ENCODE results near the gene PTPRE. TPM values are rescaled to one million over a fixed set of nuclear protein-coding genes. Genes with fewer than 3 reads are reported as not detected.

Gene PTPRE, protein sequence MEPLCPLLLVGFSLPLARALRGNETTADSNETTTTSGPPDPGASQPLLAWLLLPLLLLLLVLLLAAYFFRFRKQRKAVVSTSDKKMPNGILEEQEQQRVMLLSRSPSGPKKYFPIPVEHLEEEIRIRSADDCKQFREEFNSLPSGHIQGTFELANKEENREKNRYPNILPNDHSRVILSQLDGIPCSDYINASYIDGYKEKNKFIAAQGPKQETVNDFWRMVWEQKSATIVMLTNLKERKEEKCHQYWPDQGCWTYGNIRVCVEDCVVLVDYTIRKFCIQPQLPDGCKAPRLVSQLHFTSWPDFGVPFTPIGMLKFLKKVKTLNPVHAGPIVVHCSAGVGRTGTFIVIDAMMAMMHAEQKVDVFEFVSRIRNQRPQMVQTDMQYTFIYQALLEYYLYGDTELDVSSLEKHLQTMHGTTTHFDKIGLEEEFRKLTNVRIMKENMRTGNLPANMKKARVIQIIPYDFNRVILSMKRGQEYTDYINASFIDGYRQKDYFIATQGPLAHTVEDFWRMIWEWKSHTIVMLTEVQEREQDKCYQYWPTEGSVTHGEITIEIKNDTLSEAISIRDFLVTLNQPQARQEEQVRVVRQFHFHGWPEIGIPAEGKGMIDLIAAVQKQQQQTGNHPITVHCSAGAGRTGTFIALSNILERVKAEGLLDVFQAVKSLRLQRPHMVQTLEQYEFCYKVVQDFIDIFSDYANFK
- total RNA-seq (1 to 10 TPM; 2.7 to 4.5 (median 3.8) TPM), polyA plus RNA-seq (1 to 10 TPM in 1 of 3 donors, under 1 TPM in 2; 0.48 to 1.5 (median 0.93) TPM)
- long read RNA-seq, donor 1, partial matches to known transcripts, result 0 of 2 reads
- long read RNA-seq, donor 1, other reads (novel, unspliced or antisense), result 2 of 2 reads
- long read RNA-seq, donor 2, partial matches to known transcripts, result 1 of 2 reads
- long read RNA-seq, donor 2, other reads (novel, unspliced or antisense), result 1 of 2 reads

DNA sequence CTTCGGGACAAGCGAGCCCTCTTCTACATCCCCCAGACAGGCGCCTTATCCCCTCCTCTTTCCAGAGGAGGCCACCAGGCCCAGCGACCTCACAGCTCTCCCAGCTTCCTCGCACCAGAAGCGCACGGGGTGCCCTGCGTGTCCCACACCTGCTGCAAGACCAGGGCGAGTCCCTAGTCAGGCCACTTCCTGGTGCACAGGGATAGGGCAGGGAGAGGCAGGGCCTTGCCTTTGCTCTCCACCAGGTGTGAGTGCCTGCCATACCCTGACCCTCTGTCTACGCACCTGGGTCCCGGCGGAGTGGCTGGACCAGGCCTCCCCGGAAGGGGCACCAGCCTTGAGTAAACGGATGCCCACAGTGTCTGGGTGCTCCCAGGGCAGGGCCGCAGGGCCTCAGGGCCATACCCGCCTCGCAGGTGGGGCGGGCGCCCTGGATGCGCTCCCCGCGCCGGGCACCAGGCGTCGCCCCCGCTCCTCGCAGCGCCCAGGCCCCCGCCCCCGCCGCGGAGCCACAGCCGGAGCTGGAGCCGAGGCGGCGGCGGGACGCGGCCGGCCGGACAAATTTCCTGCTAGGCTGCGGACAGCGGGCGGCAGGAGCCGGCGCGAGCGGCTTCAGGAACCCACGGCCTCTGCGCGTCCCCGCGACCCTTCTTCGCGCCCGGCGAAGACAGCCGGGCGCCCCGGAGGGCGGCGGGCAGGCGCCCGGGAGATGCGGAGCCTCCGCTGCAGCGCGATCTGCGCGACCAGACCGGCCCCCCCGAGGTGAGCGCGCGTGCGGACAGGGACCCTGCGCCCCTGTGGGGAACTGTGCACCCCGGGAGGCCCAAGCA, at the start of gene PTPRE:
PTPRE (plus strand) TSS at position 556 of the 830 bp plus-strand sequence. CDS start 133,779 bp downstream, outside the sequence.
- DNase-seq, result peak; percentile 81 to 87
- 7 to 32% (median 11%) methylated on average over 21 to 78 of the region's 78 CpGs for WGBS, 3 donors
- H3K27me3 ChIP-seq (ENCODE audit: insufficient read depth in 3 of 3, low read length in 2 of 3), result peaks cover 0 to 9% (median 5%) of the 10 kb centered on the region in 3 donors
- ATAC-seq, result peak; percentile 92 to 97 (median 94)
- H3K9me3 ChIP-seq, result no peaks in the 10 kb centered on the region
- intact Hi-C loops (cut with DNase I), result loop anchor here (1.0 to 5.0 kb wide), 4 partner anchors 104 to 162 kb away; no protein-coding TSS in a partner anchor
- H3K36me3 ChIP-seq (ENCODE audit: insufficient read depth in 1 of 2, low read depth in 1 of 2), result no peaks in the 10 kb centered on the region
- H3K4me1 ChIP-seq, result no peaks in the 10 kb centered on the region
- peak within 1 kb of the TSS; percentile 72 for H3K4me3 ChIP-seq
- H3K27ac ChIP-seq, result peak within 1 kb of the TSS; percentile 33
- TF ChIP-seq, protein P1, sequence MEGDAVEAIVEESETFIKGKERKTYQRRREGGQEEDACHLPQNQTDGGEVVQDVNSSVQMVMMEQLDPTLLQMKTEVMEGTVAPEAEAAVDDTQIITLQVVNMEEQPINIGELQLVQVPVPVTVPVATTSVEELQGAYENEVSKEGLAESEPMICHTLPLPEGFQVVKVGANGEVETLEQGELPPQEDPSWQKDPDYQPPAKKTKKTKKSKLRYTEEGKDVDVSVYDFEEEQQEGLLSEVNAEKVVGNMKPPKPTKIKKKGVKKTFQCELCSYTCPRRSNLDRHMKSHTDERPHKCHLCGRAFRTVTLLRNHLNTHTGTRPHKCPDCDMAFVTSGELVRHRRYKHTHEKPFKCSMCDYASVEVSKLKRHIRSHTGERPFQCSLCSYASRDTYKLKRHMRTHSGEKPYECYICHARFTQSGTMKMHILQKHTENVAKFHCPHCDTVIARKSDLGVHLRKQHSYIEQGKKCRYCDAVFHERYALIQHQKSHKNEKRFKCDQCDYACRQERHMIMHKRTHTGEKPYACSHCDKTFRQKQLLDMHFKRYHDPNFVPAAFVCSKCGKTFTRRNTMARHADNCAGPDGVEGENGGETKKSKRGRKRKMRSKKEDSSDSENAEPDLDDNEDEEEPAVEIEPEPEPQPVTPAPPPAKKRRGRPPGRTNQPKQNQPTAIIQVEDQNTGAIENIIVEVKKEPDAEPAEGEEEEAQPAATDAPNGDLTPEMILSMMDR (IDR thresholded peaks at IDR 0.05), result peak; percentile 84

DNA sequence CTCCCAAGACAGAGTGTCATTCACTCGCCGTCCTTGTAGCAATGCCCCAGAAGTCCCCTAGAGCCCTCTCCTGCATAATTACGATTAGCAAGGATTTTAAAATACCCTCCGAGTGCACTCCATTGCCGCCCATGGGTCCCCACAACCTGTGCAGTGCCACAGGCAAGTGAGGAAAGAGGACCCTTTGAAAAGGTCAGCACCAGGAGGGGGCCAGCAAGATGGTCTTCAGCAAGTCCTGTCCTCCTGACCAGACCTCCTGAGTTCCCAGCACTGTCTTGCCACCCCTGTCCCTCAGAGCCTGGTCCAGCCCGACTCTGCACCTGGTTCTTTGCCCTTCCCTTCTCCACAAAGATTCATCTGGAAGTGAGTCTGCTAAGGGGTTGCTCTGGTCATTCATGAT, 46.3 kb upstream of the PTPRE start:
- no peak overlapping the region for H3K27ac ChIP-seq
- H3K27me3 ChIP-seq (ENCODE audit: insufficient read depth in 3 of 3, low read length in 2 of 3), result no peaks in the 10 kb centered on the region
- H3K4me1 ChIP-seq, result no peaks in the 10 kb centered on the region
- no peaks in the 10 kb centered on the region for H3K36me3 ChIP-seq (ENCODE audit: insufficient read depth in 1 of 2, low read depth in 1 of 2)
- TF ChIP-seq, protein P1 (IDR thresholded peaks at IDR 0.05), result no peak
- intact Hi-C loops (cut with DNase I), result loop anchor here in 1 of 2 donors (10.0 kb wide), 1 partner anchor 1876 kb away; no protein-coding TSS in a partner anchor
- WGBS, 3 donors, result 91 to 94% (median 92%) methylated on average over 6 of the region's 6 CpGs
- no peak for ATAC-seq
- no peak for DNase-seq
- no peaks in the 10 kb centered on the region for H3K9me3 ChIP-seq
- no peak overlapping the region for H3K4me3 ChIP-seq

DNA sequence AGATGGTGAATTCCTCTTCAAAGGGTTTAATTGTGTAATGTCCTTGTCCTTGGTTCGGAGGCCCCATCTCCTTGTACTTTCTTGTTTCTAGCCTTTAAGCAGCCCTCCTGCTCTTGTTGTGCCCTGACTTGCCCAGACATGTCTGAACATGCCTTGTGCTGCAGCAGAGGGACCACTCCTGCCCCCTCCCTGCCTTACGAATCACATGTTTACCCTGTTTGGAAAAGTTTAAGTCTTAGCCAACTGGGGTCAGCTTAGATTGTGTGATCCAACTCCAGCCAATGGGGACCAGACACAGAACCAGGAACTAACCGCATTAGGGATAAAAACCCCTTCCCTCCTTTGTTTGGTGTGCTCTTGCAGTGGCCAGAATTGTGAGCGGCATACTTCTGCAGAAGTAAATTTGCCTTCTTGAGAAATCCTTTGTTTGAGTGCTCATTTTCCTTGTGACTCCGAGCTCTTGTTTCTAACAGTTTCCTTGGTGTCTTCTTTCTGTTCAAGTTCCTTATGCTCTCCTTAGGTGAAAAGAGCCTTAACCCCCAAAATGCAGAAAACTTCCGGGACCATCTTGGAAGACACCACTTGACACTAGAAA, 43.6 kb upstream of the PTPRE start:
- no peak overlapping the region for H3K27ac ChIP-seq
- H3K4me3 ChIP-seq, result no peak overlapping the region
- DNase-seq, result no peak
- no peaks in the 10 kb centered on the region for H3K9me3 ChIP-seq
- TF ChIP-seq, protein P1 (IDR thresholded peaks at IDR 0.05), result no peak
- H3K36me3 ChIP-seq (ENCODE audit: insufficient read depth in 1 of 2, low read depth in 1 of 2), result no peaks in the 10 kb centered on the region
- no peaks in the 10 kb centered on the region for H3K27me3 ChIP-seq (ENCODE audit: insufficient read depth in 3 of 3, low read length in 2 of 3)
- ATAC-seq, result no peak
- intact Hi-C loops (cut with DNase I), result loop anchor here in 1 of 2 donors (10.0 kb wide), 1 partner anchor 1879 kb away; no protein-coding TSS in a partner anchor
- WGBS, 3 donors, result 93 to 97% (median 95%) methylated on average over 6 of the region's 6 CpGs
- no peaks in the 10 kb centered on the region for H3K4me1 ChIP-seq
